Measurements from ENCODE around the gene ALB.

ALB gene

GRCh38 chr4:73432169-73433000, 28.3 kb downstream of the ALB start:
- no peak for DNase-seq

GRCh38 chr4:73433140-73433539, 29.1 kb downstream of the ALB start:
- no peak for DNase-seq

- DNase-seq, result no peak
These were observed 30.2 kb downstream of the ALB start for GRCh38 chr4:73434311-73434710.

GRCh38 chr4:73435984-73436383, 31.9 kb downstream of the ALB start, which contains the start of gene AFP:
TSS of gene AFP (plus strand) at chr4:73436221. CDS start at chr4:73436263, 42 bp downstream.
- DNase-seq, result no peak

GRCh38 chr4:73436674-73437557, 32.8 kb downstream of the ALB start:
- no peak for DNase-seq

- no peak for DNase-seq
These were observed 33.5 kb downstream of the ALB start for GRCh38 chr4:73437558-73437956.

DNA sequence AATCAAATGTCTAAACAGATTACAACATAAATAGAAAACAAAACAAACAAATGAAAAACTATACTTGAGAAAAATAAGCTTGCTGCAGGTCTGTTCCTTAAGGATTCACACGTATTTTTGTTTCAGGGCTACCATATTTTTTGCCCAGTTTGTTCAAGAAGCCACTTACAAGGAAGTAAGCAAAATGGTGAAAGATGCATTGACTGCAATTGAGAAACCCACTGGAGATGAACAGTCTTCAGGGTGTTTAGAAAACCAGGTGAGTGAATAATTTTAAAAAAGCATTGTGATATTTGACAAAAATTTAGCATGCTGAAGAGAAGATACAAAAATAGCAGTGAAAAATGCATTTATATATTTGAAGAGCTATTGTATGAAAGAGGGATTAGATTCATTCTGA, 34.0 kb downstream of the ALB start:
- no peak for DNase-seq

- DNase-seq, result no peak
These were observed 34.6 kb downstream of the ALB start for GRCh38 chr4:73438582-73439215.

- no peak for DNase-seq
These were observed 35.4 kb downstream of the ALB start for GRCh38 chr4:73439445-73439844.

DNA sequence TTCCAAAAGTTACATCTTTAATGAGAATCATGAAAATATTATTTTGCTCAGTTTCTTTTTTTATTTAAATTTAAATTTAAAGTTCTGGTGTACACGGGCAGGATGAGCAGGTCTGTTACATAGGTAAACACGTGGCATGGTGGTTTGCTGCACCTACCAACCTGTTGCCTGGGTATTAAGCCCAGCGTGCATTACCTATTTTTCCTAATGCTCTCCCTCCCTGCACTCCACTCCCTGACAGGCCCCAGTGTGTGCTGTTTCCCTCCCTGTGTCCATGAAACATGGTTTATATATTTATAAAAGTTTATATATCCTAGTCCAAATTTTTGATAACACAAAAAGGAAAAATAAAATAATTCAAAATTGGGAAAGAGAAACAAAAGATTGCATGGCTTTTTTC, 35.9 kb downstream of the ALB start:
- no peak for DNase-seq

GRCh38 chr4:73440653-73441052, 36.6 kb downstream of the ALB start:
- no peak for DNase-seq

DNA sequence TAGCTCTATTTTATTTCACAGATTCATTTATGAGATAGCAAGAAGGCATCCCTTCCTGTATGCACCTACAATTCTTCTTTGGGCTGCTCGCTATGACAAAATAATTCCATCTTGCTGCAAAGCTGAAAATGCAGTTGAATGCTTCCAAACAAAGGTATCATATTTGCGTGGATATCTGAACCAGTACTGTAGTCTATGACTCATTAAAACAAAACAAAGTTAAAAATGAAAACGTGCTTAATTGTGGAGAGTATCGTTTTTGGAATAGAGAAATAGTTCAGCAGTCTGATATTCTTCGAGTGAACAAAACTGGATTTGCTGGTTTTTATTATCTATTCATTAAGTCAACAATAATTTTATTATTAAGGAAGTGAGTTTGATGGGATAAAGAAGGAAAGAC, 38.2 kb downstream of the ALB start:
- no peak for DNase-seq

- DNase-seq, result no peak
These were observed 39.1 kb downstream of the ALB start for GRCh38 chr4:73443224-73443623.

DNA sequence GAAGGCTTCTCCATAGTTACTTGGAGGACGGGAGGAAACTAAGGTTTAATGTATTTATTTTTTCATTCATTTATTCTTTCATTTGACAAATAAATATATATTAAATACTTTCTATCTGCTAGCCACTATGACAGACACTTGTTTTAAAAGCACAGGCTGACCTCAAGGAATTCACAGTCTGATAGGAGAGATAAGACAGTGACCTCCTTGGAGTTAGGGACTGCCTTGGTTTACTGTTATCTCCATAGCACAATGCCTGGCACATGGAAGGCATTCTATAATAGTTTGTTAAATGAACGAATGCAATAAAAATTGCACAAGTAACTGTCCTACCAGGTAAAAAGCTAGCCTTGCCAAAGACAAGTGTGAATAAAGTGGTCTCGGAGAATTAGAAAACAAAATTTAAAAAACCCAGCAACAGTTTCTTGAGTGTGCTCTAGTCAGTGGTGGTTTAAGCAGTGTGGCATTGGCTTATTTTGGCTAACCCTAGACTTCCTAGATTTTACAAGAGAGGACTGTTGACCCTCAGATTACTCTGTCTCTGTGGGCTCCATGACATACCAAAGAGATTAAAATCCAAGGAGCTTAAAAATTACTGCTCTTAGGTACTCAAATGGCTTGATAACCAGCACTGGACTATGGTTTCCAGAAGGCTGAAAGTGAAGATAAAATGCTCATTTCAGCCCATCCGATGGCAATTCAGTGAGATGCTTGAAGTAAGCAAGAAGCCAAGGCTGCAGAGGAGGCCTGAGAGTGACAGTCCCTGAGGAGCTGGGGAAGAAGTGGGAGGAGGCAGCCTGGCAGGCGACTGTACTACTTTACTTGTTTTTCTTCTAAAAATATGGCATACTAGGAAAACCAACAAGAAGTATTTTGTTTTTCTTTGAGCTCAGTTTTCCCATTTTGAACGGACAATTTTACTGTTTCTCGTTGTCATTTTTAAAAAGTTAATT, 41.6 kb downstream of the ALB start:
- DNase-seq, result no peak

DNA sequence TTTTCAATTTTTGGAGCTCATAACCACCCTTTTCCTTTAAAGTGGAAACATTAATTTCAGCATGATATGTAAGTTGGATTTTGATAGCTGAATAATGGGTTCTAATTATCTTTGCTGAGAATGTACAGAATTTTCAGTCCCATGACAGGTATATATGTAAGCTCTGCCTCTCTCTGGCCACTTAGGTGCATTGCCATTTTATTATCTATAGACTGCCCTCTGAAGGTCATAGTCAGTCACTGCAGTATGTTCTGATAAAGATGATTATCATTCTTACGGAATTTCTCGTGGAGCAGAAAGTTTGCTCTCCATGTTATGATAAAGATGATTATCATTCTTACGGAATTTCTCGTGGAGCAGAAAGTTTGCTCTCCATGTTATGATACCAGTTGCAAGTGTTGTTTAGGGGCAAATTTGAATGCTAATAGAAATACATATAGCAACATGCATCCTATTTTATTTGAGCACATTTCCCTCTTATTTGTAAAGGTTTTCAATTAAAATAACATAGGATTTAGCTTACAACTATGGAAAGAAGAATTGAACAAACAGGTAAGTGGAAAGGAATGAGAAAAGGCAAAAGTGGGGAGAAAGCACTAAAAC, 42.4 kb downstream of the ALB start:
- no peak for DNase-seq

DNA sequence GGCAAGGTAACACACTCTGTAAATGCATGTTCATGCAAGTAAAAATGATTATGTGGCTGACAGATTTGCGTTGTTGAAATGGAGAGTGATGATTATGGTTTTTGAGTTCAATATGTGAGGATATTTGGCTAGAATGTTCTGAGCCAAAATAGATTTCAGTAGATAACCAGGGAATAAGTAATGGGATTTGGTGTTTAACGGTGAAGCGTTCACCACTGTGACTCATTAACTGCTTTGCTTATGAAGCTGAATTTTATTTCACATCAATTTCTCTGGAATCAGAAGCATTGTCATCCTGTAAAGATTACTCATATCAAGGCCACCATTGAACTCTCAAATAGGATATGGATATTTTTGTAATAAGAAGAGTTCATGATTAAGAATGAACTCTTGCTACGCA, 43.6 kb downstream of the ALB start:
- no peak for DNase-seq

DNA sequence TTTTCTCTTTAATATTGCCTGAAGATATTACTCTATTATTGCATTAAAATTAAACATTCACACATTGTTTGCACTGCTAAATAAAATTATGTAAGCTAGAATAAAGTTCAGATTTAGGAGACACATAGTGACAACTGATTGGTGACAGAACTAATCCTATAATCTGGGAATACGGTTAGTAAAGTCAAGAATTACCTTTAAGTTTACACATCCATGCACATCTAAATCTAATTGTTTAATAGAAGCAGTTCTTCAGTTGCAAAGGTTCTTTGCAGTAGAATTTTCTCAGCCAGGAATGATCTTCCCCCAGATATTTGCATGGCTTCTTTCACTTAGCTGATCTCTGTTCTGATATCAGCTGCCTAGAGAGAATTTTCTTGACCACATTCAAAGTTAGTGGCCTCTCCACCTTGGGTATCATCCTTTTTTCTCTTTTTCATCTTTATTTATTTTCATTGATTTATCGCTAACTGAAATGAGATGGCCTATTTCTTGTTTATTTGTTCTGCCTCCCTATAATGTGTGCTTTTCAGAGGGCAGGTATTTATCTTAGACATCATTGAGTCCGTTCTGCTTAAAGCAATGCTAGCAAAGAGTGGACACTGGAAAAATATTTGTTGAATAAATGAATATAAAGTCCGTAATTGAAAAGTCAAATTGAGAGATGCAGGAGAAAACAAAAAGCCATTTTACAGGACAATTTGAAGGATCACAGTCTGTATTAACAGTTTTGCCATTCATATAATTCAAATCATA, 44.5 kb downstream of the ALB start:
- DNase-seq, result no peak

GRCh38 chr4:73450398-73451004, 46.4 kb downstream of the ALB start:
- no peak for DNase-seq

DNA sequence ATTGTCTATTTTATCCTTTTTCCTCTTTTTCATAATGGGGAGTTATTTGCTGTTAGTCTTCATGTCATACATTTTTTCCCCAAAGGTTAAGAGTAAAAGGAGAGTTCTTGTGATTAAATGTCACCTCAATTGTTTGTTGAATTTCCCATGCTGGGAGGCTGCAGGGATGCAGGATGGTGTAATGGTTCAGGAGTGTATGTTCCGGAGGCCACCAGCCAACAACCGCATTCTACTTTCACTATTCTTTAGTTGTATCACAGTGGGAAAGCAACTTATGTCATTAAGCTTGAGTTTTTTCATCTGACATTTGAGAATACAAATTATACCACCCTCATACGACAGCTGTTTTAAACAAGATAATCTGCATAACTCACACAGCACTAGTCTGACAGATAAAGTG, 47.3 kb downstream of the ALB start:
- no peak for DNase-seq

- no peak for DNase-seq
These were observed 48.1 kb downstream of the ALB start for GRCh38 chr4:73451981-73452747.
